ENCODE results near the gene SLCO4A1.
"Not testable (repeated sequence)": the region's sequence is repeated elsewhere in the genome, so short reads cannot be mapped to it uniquely, and the experiment has no call there.

The SLCO4A1 gene

GRCh38 chr20:62666736-62667529, 24.6 kb downstream of the SLCO4A1 start:
- DNase-seq, result no peak

- no peak for DNase-seq
These were observed 25.5 kb downstream of the SLCO4A1 start for GRCh38 chr20:62667530-62668440.

- DNase-seq, result no peak
These were observed 26.2 kb downstream of the SLCO4A1 start for GRCh38 chr20:62668441-62669027.

- DNase-seq, result no peak
These were observed 26.9 kb downstream of the SLCO4A1 start for GRCh38 chr20:62669249-62669648.

GRCh38 chr20:62670156-62670555, 27.9 kb downstream of the SLCO4A1 start:
- no peak for DNase-seq

- no peak for DNase-seq
These were observed 28.7 kb downstream of the SLCO4A1 start for GRCh38 chr20:62670998-62671397.

- no peak for DNase-seq
These were observed 29.5 kb downstream of the SLCO4A1 start for GRCh38 chr20:62671765-62672164.

- DNase-seq, result no peak
These were observed 32.1 kb downstream of the SLCO4A1 start for GRCh38 chr20:62674370-62674769.

GRCh38 chr20:62675156-62675876, 33.0 kb downstream of the SLCO4A1 start:
- no peak for DNase-seq

GRCh38 chr20:62675877-62676260, 33.6 kb downstream of the SLCO4A1 start:
- no peak for DNase-seq

GRCh38 chr20:62676976-62677375, 34.7 kb downstream of the SLCO4A1 start:
- DNase-seq, result no peak

- no peak for DNase-seq
These were observed 35.4 kb downstream of the SLCO4A1 start for GRCh38 chr20:62677678-62678077.

- no peak for DNase-seq
These were observed 36.2 kb downstream of the SLCO4A1 start for GRCh38 chr20:62678553-62678952.

- no peak for DNase-seq
These were observed 37.8 kb downstream of the SLCO4A1 start for GRCh38 chr20:62679978-62680589.

GRCh38 chr20:62682912-62683517, 40.7 kb downstream of the SLCO4A1 start:
- no peak for DNase-seq

GRCh38 chr20:62683660-62684322, 41.5 kb downstream of the SLCO4A1 start:
- not testable (repeated sequence) for DNase-seq

GRCh38 chr20:62684981-62685380, 42.7 kb downstream of the SLCO4A1 start:
- no peak for DNase-seq

GRCh38 chr20:62685781-62686555, 43.7 kb downstream of the SLCO4A1 start:
- no peak for DNase-seq

GRCh38 chr20:62686869-62687830, 44.8 kb downstream of the SLCO4A1 start:
- DNase-seq, result no peak
